Stomach (tissue), 9 donors: ENCODE measurements around the gene SUSD2. TPM values are rescaled to one million over a fixed set of nuclear protein-coding genes. Genes with fewer than 3 reads are reported as not detected.
"Not testable (repeated sequence)": the region's sequence is repeated elsewhere in the genome, so short reads cannot be mapped to it uniquely, and the experiment has no call there.

Experiments used
- DNase-seq, 2 donors: peaks; one replicate each; pipeline versions ENCODE4 v3.0.0 to v3.0.0-alpha.2; 2013 to 2019
- H3K27ac ChIP-seq, 5 donors: fragments of 200-600 bp in 4 of 5; sonication (generic) in 4 of 5; one replicate each; pipeline ENCODE4 v1.5.1; 2013 to 2019; ENCODE audit warnings: mild to moderate bottlenecking in 1 of 5, moderate library complexity in 1 of 5
- H3K27me3 ChIP-seq, 3 donors: fragments of 200-600 bp; sonication (generic); one replicate each; pipeline ENCODE4 v1.5.1; 2017 to 2019; ENCODE audit warnings: mixed run types in 1 of 3
- H3K36me3 ChIP-seq, 4 donors: fragments of 200-600 bp; sonication (generic); 1 replicate in 3 of 4; 2 replicates in 1 of 4; pipeline ENCODE4 v1.5.1; 2016 to 2019
- H3K4me1 ChIP-seq, 4 donors: fragments of 200-600 bp; sonication (generic); one replicate each; pipeline ENCODE4 v1.5.1; 2016 to 2019
- H3K4me3 ChIP-seq, 4 donors: fragments of 200-600 bp; sonication (generic) in 3 of 4; one replicate each; pipeline ENCODE4 v1.5.1; 2016 to 2019; ENCODE audit warnings: mild to moderate bottlenecking in 1 of 4
- H3K9me3 ChIP-seq, 4 donors: fragments of 200-600 bp; sonication (generic); one replicate each; pipeline ENCODE4 v1.5.1; 2016 to 2019
- EP300 ChIP-seq: sonication (generic); formaldehyde crosslinking; IDR thresholded peaks from one replicate; pipeline ENCODE4 v1.6.1; 2017; ENCODE audit warnings: antibody characterized with exemption
- POLR2A ChIP-seq, 4 donors: fragments of 450-650 bp; IDR thresholded peaks; one replicate each; pipeline ENCODE4 v1.6.1; 2016; ENCODE audit warnings: antibody characterized with exemption in 4 of 4, control low read depth in 2 of 4, mild to moderate bottlenecking in 1 of 4, moderate library complexity in 1 of 4
- POLR2AphosphoS5 ChIP-seq, 3 donors: sonication (generic); formaldehyde crosslinking; IDR thresholded peaks; one replicate each; pipeline ENCODE4 v1.6.1; 2016; ENCODE audit warnings: antibody characterized with exemption in 3 of 3
- WGBS, 5 donors: extraction: QIAGEN DNeasy Blood & Tissue Kit in 3 of 5; methylation state at CpG; one replicate each; pipeline versions ENCODE4 v1.1.5 to v1.1.7; 2013 to 2018; 5-methylcytosine and 5-hydroxymethylcytosine counted together
- intact Hi-C: fragments of 100-400 bp; cut with DNase I; formaldehyde crosslinking; loops from one replicate; pipeline ENCODE4 v1.15.1; 2023; ENCODE audit warnings: low total_unique reads
- polyA plus RNA-seq, 3 donors: library from polyadenylated mRNA; stranded (reverse); fragments of 200-250 nt; gene quantifications; one replicate each; pipeline ENCODE4 v1.2.3, GENCODE V29; 2013
- total RNA-seq, 5 donors: library from RNA; depleted of rRNA; stranded (reverse); fragments of >200 nt; gene quantifications; one replicate each; pipeline versions ENCODE4 v1.1.0 to v1.2.3, GENCODE V29; 2014 to 2016
- TF ChIP-seq, protein P1 (sequence below), 7 experiments: fragments of 450-650 bp in 4 of 7; fragments of 200-600 bp in 3 of 7; sonication (generic) in 3 of 7; IDR thresholded peaks; one replicate each; pipeline ENCODE4 v1.5.1; 2016 to 2019; ENCODE audit warnings: antibody characterized with exemption in 7 of 7, control low read depth in 2 of 7, mild to moderate bottlenecking in 1 of 7
- donor health status: healthy with polysubstance abuse.
- donor health status: Bipolar disorder and iron deficiency.
- donor health status: healthy.

Gene SUSD2
- total and polyA plus RNA-seq, 8 donors = 0.58 to 29.9 (median 4.4) TPM

DNA sequence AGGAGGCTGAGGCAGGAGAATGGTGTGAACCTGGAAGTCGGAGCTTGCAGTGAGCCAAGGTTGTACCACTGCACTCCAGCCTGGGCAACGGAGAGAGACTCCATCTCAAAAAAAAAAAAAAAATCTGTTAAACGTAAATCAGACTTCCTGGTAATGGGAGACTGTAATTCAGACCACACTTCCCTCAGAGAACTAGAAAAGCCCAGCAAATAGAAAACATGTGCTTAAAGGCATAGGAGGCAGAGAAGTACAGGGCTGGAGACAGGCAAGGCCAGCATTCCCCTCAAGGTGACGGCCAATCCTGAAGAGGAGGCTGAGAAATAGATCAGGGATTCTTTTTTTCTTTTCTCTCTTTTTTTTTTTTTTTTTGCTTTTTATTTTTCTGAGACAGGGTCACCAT lies 55.4 kb downstream of the SUSD2 start:
- Histone ChIP-seq H3K4me1 (peaks cover 0 to 4% (median 0%) of the 10 kb centered on the region in 4 donors), H3K27ac (no peak overlapping the region), H3K36me3 (peaks cover 0 to 6% (median 2%) of the 10 kb centered on the region in 4 donors), H3K9me3 (no peaks in the 10 kb centered on the region), H3K4me3 (no peak overlapping the region), H3K27me3 (no peaks in the 10 kb centered on the region)
- 66 to 86% (median 77%) methylated on average over 4 of the region's 4 CpGs for WGBS, 5 donors
- intact Hi-C loops = no loop called here
- TF ChIP-seq POLR2A (IDR thresholded peaks at IDR 0.05) = no peak
- TF ChIP-seq, protein P1, sequence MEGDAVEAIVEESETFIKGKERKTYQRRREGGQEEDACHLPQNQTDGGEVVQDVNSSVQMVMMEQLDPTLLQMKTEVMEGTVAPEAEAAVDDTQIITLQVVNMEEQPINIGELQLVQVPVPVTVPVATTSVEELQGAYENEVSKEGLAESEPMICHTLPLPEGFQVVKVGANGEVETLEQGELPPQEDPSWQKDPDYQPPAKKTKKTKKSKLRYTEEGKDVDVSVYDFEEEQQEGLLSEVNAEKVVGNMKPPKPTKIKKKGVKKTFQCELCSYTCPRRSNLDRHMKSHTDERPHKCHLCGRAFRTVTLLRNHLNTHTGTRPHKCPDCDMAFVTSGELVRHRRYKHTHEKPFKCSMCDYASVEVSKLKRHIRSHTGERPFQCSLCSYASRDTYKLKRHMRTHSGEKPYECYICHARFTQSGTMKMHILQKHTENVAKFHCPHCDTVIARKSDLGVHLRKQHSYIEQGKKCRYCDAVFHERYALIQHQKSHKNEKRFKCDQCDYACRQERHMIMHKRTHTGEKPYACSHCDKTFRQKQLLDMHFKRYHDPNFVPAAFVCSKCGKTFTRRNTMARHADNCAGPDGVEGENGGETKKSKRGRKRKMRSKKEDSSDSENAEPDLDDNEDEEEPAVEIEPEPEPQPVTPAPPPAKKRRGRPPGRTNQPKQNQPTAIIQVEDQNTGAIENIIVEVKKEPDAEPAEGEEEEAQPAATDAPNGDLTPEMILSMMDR (IDR thresholded peaks at IDR 0.05) = no peak
- no peak for TF ChIP-seq EP300
- no peak for TF ChIP-seq POLR2AphosphoS5 (IDR thresholded peaks at IDR 0.05)
- DNase-seq = no peak

DNA sequence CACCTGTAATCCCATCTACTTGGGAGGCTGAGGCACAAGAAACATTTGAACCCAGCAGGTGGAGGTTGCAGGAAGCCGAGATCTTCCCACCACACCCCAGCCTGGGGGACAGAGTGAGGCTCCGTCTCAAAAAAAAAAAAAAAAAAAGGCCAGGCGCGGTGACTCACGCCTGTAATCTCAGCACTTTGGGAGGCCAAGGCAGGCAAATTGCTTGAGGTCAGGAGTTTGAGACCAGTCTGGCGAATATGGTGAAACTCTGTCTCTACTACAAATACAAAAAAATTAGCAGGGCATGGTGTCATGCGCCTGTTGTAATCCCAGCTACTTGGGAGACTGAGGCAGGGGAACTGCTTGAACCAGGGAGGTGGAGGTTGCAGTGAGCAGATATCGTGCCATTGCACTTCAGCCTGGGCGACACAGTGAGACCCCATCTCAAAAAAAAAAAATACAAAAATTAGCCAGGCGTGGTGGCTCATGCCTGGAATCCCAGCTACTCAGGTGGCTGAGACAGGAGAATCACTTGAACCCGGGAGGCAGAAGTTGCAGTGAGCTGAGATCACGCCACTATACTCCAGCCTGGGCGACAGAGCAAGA lies 56.9 kb downstream of the SUSD2 start:
- intact Hi-C loops = not testable (repeated sequence)
- WGBS, 5 donors = 92 to 94% (median 93%) methylated on average over 11 to 13 of the region's 13 CpGs

More for the DNA sequence above, 56.9 kb downstream of the SUSD2 start:
- H3K36me3 ChIP-seq, H3K27ac ChIP-seq, DNase-seq, H3K4me3 ChIP-seq, H3K9me3 ChIP-seq, H3K27me3 ChIP-seq: not testable (repeated sequence)
- peaks cover 0 to 14% (median 5%) of the 10 kb centered on the region in 4 donors for H3K4me1 ChIP-seq

Other genes with a start within 250 kb of the SUSD2 start
- 10 to 100 TPM in 1 of 5 donors, 1 to 10 TPM in 1, not detected in 3; 1.7 to 30.0 TPM for gene GSTT2B, start 220.3 kb upstream of the SUSD2 start, total RNA-seq
- gene GSTT2B, start 220.3 kb upstream of the SUSD2 start, polyA plus RNA-seq = 10 to 100 TPM in 2 of 3 donors, 1 to 10 TPM in 1; 3.5 to 45.8 (median 10.1) TPM
- 10 to 100 TPM in 1 of 5 donors, 1 to 10 TPM in 2, not detected in 2; 3.0 to 53.6 (median 4.2) TPM for gene DDTL, start 214.6 kb upstream of the SUSD2 start, total RNA-seq
- 1 to 10 TPM; 2.7 to 6.0 (median 4.9) TPM for gene DDTL, start 214.6 kb upstream of the SUSD2 start, polyA plus RNA-seq
- gene DDT, start 207.0 kb upstream of the SUSD2 start, total RNA-seq = 100 to 1,000 TPM in 4 of 5 donors, 10 to 100 TPM in 1; 72.5 to 534 (median 196) TPM
- 100 to 1,000 TPM; 266 to 486 (median 374) TPM for gene DDT, start 207.0 kb upstream of the SUSD2 start, polyA plus RNA-seq
- not detected for gene GSTT2, start 201.4 kb upstream of the SUSD2 start, total RNA-seq
- gene GSTT2, start 201.4 kb upstream of the SUSD2 start, polyA plus RNA-seq = 1 to 10 TPM in 1 of 3 donors, not detected in 2; 8.6 TPM
- not detected for gene GSTT4, start 176.0 kb upstream of the SUSD2 start, total RNA-seq
- gene GSTT4, start 176.0 kb upstream of the SUSD2 start, polyA plus RNA-seq = not detected
- 100 to 1,000 TPM in 2 of 5 donors, 10 to 100 TPM in 3; 39.7 to 623 (median 93.7) TPM for gene CABIN1, start 170.2 kb upstream of the SUSD2 start, total RNA-seq
- gene CABIN1, start 170.2 kb upstream of the SUSD2 start, polyA plus RNA-seq = 10 to 100 TPM; 14.8 to 25.9 (median 20.2) TPM
- 10 to 100 TPM in 4 of 5 donors, 1 to 10 TPM in 1; 9.9 to 48.8 (median 29.0) TPM for gene GGT5, start 63.6 kb downstream of the SUSD2 start, total RNA-seq
- 10 to 100 TPM; 17.0 to 22.6 (median 18.2) TPM for gene GGT5, start 63.6 kb downstream of the SUSD2 start, polyA plus RNA-seq
- gene SPECC1L, start 89.3 kb downstream of the SUSD2 start, total RNA-seq = 10 to 100 TPM; 19.0 to 53.1 (median 32.7) TPM
- 1 to 10 TPM; 6.0 to 8.5 (median 6.1) TPM for gene SPECC1L, start 89.3 kb downstream of the SUSD2 start, polyA plus RNA-seq
- gene ADORA2A, start 246.1 kb downstream of the SUSD2 start, total RNA-seq = 1 to 10 TPM in 3 of 5 donors, under 1 TPM in 1, not detected in 1; 0.58 to 7.1 (median 3.1) TPM
- 1 to 10 TPM; 1.4 to 2.9 (median 1.6) TPM for gene ADORA2A, start 246.1 kb downstream of the SUSD2 start, polyA plus RNA-seq